GM19438 (cell line): ENCODE data around the gene SEMA4G.
"Not testable (repeated sequence)": the region's sequence is repeated elsewhere in the genome, so short reads cannot be mapped to it uniquely, and the experiment has no call there.

Experiments used
- ATAC-seq: cut with Tn5 transposase; IDR thresholded peaks from one replicate; pipeline ENCODE4 v1.9.1; 2021; ENCODE audit warnings: low read depth; ENCODE audit not compliant: unreplicated experiment

Gene SEMA4G

GRCh38 chr10:100970076-100970913 is 991 bp downstream of the SEMA4G start:
- no peak for ATAC-seq

DNA sequence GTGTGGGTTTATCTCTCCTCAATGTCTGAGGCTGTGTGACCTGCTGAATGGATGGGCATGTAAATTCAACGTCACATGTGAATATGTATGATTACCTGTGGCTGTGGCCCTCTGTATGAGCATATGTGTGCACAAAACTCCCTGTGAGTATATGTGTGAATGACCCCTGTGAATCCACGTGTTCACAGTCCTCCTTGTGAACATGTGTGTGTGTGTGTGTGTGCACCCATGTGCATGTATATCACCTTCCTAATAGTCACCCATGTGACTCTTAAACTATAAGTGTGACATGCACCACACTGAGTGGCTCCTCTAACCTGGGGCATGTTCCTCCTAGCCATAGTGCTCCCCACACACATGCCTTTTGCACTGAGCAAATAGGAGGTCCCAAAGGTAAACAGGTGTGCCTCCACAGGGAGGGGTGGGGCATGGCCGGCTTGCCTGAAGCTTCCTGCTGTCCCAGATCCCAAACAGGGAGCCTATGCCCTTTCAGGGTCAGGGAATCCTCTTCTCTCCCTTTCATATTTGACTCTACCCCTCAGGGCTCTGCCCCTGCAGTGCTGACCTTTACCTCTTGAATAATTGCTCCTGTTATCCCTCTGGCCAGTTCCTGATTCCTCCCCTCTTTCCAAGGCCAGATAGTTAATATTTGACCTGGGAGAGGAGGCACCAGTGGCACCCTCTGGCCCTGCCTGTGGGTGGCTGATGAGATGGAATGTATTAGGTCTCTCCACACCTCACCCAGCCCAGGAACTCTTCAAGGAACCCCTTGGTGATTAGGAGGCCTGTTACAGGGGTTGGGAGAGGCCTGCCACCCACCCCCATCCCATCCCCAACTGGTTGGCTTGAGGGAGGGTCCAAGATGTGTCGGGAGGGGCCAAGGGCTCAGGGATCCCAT is 1.9 kb downstream of the SEMA4G start:
- no peak for ATAC-seq

DNA sequence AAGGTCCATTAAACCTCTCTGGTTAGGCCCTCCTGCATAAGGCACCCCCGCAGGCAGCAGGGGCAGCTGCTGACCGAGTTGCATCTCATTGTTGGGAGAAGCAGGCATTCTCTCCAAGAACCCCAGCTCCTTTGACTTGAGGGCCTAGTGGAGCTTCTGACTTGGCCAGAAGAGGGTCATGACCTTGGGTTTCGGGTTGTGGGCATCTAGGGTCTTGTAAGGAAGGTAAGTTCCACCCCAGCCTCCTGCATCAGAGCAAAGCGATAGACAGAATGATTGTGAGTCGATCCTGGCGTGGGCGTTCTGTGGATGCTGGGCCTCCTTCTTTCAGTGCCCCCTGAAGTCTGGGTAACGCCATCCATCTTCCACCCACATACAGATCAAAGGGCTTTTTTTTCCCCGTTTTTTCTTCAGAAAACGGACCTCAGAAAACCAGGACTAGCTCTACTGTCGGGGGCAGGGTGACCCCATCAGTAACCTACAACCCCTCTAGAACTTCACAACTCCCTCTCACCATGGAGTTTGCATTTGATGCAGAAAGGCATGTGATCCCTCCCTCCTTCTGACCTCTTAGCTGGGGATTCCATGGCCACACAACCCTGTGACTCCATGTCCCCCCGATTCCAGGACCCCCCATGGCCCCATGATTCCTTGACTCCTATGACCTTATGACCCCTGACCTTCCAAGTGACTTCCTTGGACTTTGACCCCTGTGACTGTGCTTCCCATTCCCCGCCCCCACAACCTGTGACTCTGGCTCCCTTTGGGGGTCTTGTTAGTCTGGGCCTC is 3.0 kb downstream of the SEMA4G start:
- ATAC-seq, result no peak

GRCh38 chr10:100972904-100973535 is 3.7 kb downstream of the SEMA4G start:
- ATAC-seq, result no peak

- ATAC-seq, result not testable (repeated sequence)
Measured at GRCh38 chr10:100975397-100975796, 6.1 kb downstream of the SEMA4G start.

GRCh38 chr10:100976906-100977305 is 7.6 kb downstream of the SEMA4G start:
- ATAC-seq, result no peak

DNA sequence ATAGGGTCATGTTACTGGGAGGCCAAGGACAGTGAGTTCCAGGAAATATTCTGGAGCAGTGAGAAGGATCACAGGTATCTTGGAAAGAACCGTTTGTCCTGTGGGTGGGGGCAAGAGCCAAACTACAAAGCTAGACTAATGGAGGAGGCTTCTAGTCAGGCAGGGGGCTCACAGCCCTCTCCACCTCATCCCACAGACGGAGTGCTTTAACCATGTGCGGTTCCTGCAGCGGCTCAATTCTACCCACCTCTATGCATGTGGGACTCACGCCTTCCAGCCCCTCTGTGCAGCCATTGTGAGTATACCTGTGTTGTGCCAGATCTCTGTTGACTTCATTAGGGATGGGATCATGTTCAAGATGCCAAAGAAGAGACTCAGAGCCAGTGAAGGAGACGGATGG is 8.1 kb downstream of the SEMA4G start:
- ATAC-seq, result no peak

GRCh38 chr10:100978121-100978900 is 9.0 kb downstream of the SEMA4G start:
- no peak for ATAC-seq

DNA sequence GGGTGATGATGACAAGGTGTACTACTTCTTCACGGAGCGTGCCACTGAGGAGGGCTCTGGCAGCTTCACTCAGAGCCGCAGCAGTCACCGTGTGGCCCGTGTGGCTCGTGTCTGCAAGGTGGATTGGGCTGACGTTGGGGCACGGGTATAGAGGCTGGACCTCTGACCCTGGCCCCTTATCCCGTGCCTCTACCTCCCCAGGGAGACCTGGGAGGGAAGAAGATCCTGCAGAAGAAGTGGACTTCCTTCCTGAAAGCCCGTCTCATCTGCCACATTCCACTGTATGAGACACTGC is 9.5 kb downstream of the SEMA4G start:
- ATAC-seq, result no peak

DNA sequence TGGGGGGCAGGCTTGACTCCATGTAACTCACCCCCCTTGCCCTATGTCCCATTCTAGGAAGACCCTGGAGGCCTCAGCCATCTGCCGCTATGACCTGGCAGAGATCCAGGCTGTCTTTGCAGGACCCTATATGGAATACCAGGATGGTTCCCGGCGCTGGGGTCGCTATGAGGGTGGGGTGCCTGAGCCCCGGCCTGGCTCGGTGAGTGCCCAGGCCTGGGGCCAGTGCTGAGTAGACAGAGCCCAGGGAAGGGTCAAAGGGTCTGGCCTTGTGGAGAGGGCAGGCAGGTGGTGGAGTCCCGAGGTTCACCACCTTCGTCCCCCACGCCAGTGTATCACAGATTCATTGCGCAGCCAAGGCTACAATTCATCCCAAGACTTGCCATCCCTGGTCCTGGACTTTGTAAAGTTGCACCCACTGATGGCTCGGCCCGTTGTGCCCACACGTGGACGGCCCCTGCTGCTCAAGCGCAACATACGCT is 10.5 kb downstream of the SEMA4G start:
- ATAC-seq, result no peak

DNA sequence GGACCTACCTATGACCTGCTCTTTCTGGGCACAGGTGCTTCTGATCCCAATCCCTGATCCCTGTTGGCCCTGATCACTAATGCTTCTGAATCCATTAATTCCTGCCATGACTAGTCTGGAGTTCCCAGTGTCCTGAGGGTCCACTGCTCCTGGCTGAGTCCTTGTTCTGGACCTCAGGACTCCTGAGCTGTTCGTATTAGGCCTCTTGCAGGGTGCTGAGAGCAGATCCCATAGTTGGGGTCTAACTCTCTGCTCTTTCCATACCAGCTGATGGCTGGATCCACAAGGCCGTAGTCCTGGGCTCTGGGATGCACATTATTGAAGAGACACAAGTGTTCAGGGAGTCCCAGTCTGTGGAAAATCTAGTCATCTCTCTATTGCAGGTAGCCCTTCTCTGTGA is 11.0 kb downstream of the SEMA4G start:
- ATAC-seq, result no peak

GRCh38 chr10:100980711-100981110 is 11.4 kb downstream of the SEMA4G start:
- ATAC-seq, result no peak

GRCh38 chr10:100981178-100981772 is 12.0 kb downstream of the SEMA4G start:
- no peak for ATAC-seq

DNA sequence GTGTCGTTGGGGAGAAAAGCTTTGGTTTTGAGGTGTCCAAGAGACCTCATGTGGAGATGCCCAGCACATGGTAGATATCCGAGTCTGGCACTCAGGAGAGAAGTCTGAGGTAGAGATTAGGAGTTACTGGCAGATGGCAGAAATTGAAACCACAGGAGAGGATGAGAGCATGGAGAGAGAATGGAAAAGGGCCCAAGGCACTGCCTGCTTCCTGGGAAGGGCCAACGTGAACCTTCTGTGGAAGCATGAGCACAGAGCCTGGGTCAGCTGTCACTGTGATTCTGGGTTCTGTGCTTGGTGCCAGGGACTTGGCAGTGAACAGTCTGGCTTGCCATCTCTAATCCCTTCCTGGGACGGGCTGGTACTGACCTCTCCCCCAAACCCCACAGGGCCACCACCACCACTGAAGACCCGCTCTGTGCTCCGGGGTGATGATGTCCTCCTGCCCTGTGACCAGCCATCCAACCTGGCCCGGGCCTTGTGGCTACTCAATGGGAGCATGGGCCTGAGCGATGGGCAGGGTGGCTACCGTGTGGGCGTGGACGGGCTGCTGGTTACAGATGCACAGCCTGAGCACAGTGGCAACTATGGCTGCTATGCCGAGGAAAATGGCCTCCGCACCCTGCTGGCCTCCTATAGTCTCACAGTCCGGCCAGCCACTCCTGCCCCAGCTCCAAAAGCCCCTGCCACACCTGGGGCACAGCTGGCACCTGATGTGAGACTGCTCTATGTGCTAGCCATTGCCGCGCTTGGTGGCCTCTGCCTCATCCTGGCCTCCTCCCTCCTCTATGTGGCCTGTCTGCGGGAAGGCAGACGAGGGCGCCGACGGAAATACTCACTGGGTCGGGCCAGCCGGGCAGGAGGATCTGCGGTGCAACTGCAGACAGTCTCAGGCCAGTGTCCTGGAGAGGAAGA is 13.9 kb downstream of the SEMA4G start:
- no peak for ATAC-seq

- ATAC-seq, result no peak
Measured at GRCh38 chr10:100983868-100984671, 14.8 kb downstream of the SEMA4G start.

- ATAC-seq, result no peak
Measured at GRCh38 chr10:100984672-100985177, 15.4 kb downstream of the SEMA4G start.

DNA sequence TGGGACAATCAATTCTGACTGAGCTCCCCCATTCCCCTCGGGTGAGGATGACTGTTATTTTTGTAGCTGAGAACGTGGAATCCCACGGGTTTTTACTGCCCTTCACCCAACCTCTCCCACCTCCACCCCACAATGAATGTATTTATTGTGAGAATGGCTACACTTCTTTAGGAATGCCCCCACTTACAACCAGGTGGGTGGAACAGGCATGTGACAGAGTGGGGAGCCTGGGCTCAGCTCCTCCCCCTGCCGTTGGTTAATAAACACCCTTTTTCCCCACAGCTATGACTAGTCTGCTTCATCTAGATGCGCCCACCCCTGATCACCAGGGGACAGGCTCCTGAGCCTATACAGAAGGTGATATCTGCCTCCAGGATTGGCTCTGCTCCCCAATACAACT is 16.0 kb downstream of the SEMA4G start:
- no peak for ATAC-seq
